H1 (cell line): ENCODE measurements around the gene PSMF1. TPM values are rescaled to one million over a fixed set of nuclear protein-coding genes. Genes with fewer than 3 reads are reported as not detected.

ENCODE experiments used
- KDM4A ChIP-seq: IDR thresholded peaks from one replicate; pipeline ENCODE4 v1.7.1; 2012; ENCODE audit warnings: low read depth, mild to moderate bottlenecking, moderate library complexity, low read length, inconsistent platforms; ENCODE audit not compliant: severe bottlenecking
- NANOG ChIP-seq: IDR thresholded peaks from 2 replicates; pipeline ENCODE4 v1.6.1; 2011; ENCODE audit warnings: low read length, low read depth, mild to moderate bottlenecking, inconsistent platforms; ENCODE audit not compliant: insufficient read depth, poor library complexity, severe bottlenecking
- SP2 ChIP-seq: IDR thresholded peaks from 2 replicates; pipeline ENCODE4 v1.6.1; 2012; ENCODE audit warnings: mild to moderate bottlenecking, low read length, inconsistent platforms
- TBP ChIP-seq: IDR thresholded peaks from 2 replicates; pipeline ENCODE4 v1.6.1; 2011; ENCODE audit warnings: low read depth, low read length, improper control_type of control experiment
- polyA plus RNA-seq, 7 experiments: library from polyadenylated mRNA; depleted of rRNA in 3 of 7; stranded (reverse) in 5 of 7; unstranded in 2 of 7; fragments of >200 nt in 5 of 7; fragments of 200-250 nt in 2 of 7; gene quantifications; 1 replicate in 5 of 7; 2 replicates in 1 of 7; 4 replicates in 1 of 7; pipeline versions ENCODE4 v1.2.1 to v1.2.3, GENCODE V29; 2011 to 2013; ENCODE audit warnings: missing spikeins in 2 of 7, mixed read lengths in 2 of 7
- total RNA-seq: library from RNA; stranded (reverse); fragmentation: NEBNext Ultra II Directional; extraction: Animal tissue kit (Norgen Biotek cat#: 25700); gene quantifications from 2 replicates; pipeline ENCODE4 v1.2.1, GENCODE V29; 2021
- TF ChIP-seq, protein P1 (sequence below): fragments of 300-600 bp; sonication (generic); IDR thresholded peaks from 2 replicates; pipeline ENCODE4 v1.7.1; 2012; ENCODE audit warnings: low read length, moderate library complexity, mild to moderate bottlenecking, inconsistent platforms; ENCODE audit not compliant: insufficient replicate concordance

The PSMF1 gene
- total and polyA plus RNA-seq, 2 of the 8 experiments (the other 6 are each of a cell fraction or from before 2014, with no cell fraction given): 106 to 159 TPM

DNA sequence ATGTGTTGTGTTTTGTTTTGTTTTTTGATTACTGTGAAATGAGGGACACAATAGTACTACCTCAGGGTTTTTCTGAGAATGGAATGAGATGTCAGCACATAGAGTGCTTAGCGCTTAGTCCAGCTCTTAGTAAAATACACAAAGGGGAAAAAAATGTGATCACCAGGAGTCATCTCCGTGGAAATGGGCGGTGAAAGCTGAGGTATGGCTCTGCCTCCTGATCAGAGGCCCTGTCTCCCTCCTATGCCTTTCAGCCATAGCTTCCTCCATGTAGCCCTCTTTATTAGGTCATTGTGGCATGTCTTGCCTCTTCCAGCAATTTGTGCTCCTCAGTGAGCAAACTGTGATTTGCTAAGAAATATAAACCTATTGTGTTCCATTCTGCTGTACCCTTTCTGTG lies 13.0 kb downstream of the PSMF1 start (continued):
- TF ChIP-seq, protein P1, sequence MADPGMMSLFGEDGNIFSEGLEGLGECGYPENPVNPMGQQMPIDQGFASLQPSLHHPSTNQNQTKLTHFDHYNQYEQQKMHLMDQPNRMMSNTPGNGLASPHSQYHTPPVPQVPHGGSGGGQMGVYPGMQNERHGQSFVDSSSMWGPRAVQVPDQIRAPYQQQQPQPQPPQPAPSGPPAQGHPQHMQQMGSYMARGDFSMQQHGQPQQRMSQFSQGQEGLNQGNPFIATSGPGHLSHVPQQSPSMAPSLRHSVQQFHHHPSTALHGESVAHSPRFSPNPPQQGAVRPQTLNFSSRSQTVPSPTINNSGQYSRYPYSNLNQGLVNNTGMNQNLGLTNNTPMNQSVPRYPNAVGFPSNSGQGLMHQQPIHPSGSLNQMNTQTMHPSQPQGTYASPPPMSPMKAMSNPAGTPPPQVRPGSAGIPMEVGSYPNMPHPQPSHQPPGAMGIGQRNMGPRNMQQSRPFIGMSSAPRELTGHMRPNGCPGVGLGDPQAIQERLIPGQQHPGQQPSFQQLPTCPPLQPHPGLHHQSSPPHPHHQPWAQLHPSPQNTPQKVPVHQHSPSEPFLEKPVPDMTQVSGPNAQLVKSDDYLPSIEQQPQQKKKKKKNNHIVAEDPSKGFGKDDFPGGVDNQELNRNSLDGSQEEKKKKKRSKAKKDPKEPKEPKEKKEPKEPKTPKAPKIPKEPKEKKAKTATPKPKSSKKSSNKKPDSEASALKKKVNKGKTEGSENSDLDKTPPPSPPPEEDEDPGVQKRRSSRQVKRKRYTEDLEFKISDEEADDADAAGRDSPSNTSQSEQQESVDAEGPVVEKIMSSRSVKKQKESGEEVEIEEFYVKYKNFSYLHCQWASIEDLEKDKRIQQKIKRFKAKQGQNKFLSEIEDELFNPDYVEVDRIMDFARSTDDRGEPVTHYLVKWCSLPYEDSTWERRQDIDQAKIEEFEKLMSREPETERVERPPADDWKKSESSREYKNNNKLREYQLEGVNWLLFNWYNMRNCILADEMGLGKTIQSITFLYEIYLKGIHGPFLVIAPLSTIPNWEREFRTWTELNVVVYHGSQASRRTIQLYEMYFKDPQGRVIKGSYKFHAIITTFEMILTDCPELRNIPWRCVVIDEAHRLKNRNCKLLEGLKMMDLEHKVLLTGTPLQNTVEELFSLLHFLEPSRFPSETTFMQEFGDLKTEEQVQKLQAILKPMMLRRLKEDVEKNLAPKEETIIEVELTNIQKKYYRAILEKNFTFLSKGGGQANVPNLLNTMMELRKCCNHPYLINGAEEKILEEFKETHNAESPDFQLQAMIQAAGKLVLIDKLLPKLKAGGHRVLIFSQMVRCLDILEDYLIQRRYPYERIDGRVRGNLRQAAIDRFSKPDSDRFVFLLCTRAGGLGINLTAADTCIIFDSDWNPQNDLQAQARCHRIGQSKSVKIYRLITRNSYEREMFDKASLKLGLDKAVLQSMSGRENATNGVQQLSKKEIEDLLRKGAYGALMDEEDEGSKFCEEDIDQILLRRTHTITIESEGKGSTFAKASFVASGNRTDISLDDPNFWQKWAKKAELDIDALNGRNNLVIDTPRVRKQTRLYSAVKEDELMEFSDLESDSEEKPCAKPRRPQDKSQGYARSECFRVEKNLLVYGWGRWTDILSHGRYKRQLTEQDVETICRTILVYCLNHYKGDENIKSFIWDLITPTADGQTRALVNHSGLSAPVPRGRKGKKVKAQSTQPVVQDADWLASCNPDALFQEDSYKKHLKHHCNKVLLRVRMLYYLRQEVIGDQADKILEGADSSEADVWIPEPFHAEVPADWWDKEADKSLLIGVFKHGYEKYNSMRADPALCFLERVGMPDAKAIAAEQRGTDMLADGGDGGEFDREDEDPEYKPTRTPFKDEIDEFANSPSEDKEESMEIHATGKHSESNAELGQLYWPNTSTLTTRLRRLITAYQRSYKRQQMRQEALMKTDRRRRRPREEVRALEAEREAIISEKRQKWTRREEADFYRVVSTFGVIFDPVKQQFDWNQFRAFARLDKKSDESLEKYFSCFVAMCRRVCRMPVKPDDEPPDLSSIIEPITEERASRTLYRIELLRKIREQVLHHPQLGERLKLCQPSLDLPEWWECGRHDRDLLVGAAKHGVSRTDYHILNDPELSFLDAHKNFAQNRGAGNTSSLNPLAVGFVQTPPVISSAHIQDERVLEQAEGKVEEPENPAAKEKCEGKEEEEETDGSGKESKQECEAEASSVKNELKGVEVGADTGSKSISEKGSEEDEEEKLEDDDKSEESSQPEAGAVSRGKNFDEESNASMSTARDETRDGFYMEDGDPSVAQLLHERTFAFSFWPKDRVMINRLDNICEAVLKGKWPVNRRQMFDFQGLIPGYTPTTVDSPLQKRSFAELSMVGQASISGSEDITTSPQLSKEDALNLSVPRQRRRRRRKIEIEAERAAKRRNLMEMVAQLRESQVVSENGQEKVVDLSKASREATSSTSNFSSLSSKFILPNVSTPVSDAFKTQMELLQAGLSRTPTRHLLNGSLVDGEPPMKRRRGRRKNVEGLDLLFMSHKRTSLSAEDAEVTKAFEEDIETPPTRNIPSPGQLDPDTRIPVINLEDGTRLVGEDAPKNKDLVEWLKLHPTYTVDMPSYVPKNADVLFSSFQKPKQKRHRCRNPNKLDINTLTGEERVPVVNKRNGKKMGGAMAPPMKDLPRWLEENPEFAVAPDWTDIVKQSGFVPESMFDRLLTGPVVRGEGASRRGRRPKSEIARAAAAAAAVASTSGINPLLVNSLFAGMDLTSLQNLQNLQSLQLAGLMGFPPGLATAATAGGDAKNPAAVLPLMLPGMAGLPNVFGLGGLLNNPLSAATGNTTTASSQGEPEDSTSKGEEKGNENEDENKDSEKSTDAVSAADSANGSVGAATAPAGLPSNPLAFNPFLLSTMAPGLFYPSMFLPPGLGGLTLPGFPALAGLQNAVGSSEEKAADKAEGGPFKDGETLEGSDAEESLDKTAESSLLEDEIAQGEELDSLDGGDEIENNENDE: no peak
- TF ChIP-seq SP2 (no peak), NANOG (no peak), TBP (no peak), KDM4A (no peak)
